Measurements from ENCODE around the gene RNF167.

The RNF167 gene

DNA sequence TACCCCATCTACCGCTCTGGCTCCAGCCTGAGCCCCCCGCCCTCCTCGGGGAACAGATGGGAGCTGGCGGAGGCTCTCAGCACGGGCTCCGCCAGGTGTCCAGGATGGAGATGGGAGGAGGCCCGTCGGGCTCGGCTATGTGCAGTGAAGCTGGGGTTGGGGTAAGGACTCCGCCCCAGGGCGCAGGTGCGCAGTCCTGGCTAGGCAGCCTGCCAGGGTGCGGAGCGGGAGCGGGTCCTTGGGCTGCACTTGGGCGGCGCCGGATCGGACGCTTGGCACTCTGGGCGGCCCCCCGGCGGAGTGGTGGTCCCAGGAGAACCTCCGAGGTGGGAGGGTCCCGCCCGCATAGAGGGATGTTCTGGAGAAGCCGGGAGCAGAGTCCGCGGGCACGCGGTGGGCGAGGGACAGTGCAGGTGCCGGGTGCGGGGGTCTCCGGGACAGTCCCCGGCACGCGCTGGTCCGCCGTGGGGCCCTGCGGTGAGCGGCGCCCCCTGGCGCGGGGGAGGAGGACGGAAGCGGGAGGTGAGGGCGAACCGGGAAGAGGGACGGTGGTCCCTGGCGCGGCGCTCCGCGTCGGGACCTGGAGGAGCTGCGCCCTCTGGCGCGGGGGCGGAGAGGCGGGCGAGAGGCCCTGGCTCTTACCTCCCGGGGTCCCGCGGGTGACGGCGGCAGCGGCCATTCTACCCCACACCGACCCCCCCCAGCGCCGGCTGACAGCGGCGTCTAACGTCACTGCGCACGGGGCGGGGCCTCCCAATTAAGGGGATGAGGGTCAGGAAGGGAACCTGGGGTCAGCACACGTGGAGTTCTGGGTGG, 47.1 kb downstream of the RNF167 start, which contains the start of gene CAMTA2:
Gene CAMTA2 (minus strand): TSS at position 725 of the 816 bp plus-strand sequence. CDS start 1,453 bp downstream, outside the sequence.
- DNase-seq: peak; percentile 86 to 88

DNA sequence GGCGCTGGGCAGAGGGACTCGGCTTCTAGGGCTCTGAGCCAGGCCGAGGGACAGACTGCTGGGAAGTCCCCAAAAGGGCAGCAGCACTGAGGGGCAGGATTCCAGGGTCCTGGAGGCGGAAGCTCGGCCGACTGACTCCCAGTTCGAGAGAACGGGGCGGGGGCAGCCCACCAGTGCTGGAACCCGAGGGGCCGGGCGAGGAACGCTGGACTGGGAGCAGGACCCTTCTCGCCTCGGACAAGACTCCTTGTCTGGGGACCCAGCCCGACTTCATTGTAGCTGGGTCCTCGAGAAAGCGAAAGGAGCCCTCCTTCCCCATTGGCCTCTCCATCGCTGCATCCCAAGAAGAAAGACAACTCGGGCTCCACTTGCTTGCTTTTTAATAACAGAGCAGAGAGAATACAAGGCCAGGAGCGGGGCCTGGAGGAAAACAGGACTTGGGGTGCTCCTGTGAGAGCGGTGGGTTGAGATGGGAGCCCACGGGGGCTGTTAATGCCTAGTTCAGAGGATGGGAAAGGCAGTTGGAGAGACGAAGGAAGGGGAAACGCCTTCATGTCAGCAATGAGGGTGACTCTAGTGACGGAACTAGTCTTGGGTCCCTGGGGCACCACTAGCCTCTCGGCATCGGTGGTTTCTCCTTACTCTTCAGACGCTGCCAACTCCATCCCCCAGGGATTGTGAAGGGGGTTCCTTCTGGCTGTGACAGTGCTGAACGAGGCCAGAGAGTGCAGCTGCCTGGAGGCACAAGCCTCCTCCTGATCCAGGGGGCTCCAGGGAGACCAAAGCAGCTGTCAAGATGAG, 47.9 kb downstream of the RNF167 start:
- no peak for DNase-seq

DNA sequence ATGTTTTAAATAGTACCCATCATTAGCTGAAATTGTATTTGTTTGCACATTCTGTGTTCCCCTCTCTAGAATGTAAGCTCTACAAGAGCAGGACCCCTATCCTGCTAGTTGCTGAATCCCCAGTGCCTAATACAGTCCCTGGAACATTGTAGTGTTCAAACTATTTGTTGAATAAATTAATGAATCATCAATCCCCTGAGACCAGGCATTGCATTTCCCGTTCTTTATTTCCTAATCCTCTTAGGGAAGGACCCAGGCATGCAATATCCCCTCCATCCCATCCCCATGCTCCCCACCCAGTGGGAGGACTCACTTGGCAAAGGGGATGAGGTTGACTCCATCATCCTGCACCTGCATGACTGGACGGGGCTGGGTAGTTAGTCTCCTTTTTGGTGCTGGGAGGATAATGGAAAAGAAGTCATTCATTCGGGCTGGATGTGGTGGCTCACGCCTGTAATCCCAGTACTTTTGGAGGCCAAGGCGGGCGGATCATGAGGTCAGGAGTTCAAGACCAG, 54.1 kb downstream of the RNF167 start:
- no peak for DNase-seq

All from activated CD4-positive, alpha-beta T cell treated with anti-CD3 and anti-CD28 coated beads for 4 hours (primary cell).